ENCODE measurements around the gene NCOA7. TPM values are rescaled to one million over a fixed set of nuclear protein-coding genes. Genes with fewer than 3 reads are reported as not detected.
A peak's percentile ranks its signal among the peaks of the same experiment; 100 is the strongest.
"Not testable (repeated sequence)": the region's sequence is repeated elsewhere in the genome, so short reads cannot be mapped to it uniquely, and the experiment has no call there.

Gene NCOA7
- total RNA-seq, 1 donor: 52.7 TPM

DNA sequence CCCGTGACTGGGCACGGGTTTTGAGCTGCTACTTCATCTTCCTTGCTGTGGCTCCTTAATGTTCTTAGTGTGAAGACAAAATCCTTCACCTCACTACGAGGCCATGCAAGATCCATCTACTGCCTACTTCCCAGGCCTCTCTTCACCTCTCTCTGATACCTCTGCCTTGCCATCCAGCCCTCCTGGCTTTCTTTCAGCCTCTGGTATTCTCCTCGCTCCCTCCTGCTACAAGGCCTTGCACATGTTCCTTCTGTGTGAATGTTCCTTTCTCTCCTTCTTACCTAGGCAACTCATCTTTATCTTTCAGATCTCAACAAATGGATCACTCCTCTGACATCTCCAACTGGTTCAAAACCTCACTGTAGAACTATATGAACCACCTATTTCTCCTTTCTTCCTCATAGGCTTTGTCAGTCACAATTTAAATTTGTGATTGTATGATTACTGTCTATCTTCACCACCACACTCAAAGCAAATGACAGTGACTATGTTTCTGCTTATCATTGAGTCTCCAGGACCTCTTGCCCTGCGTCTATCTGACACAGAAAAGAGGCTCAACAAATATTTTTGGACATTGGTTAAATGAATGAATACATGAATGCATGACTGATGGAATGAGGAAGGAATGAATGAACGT is 21.5 kb upstream of the NCOA7 start:
- no peak for TF ChIP-seq CTCF (IDR thresholded peaks at IDR 0.05; ENCODE audit: insufficient read depth, low read depth, low read length)
- no peak for DNase-seq (ENCODE audit: low read depth)

DNA sequence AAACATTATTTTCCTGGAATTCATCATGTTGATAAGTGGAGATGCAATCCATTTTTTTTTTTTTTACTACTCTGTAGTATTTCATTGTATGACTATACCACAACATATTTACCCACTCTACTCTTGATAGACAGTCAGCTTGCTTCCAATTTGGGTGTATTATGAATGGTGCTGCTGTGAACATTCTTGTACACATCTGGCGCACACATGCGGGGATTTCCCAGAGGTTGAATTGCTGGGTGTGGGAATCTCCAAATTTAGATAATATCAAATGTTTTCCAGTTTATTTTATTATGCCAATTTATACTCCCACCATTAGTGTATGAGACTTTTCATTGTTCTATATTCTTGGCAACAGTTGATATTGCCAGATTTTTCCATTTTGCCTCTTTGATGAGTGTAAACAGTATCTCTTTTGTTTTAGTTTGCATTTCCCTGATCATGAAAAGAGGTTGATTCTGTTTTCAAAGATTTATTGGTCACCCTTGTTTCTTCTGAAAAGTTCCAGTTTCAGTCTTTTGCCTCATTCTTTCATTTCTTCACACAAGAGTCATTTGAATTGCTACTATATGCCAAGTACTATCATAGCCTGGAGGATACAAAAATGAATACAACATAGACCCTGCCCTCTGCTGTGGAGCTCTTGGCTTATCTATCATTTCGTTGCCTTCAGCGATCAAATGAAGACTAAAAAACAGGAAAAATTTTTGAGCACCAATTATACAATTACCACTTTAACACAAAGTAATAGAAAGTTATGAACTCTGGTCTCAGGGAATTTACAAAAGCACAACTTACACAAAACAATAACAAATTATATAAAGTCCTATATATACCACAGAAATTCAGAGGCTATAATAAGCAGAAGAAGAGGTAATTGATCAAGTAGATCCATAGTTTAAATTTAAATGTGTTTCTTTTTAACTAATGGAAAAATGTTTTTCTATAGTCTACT is 17.1 kb upstream of the NCOA7 start:
- DNase-seq (ENCODE audit: low read depth): peak; percentile 54
- no peak overlapping the region for H3K4me3 ChIP-seq (ENCODE audit: low read depth, low read length)
- TF ChIP-seq CTCF (IDR thresholded peaks at IDR 0.05; ENCODE audit: insufficient read depth, low read depth, low read length): no peak

More for the DNA sequence above, 21.5 kb upstream of the NCOA7 start:
- H3K4me3 ChIP-seq (ENCODE audit: low read depth, low read length): no peak overlapping the region

DNA sequence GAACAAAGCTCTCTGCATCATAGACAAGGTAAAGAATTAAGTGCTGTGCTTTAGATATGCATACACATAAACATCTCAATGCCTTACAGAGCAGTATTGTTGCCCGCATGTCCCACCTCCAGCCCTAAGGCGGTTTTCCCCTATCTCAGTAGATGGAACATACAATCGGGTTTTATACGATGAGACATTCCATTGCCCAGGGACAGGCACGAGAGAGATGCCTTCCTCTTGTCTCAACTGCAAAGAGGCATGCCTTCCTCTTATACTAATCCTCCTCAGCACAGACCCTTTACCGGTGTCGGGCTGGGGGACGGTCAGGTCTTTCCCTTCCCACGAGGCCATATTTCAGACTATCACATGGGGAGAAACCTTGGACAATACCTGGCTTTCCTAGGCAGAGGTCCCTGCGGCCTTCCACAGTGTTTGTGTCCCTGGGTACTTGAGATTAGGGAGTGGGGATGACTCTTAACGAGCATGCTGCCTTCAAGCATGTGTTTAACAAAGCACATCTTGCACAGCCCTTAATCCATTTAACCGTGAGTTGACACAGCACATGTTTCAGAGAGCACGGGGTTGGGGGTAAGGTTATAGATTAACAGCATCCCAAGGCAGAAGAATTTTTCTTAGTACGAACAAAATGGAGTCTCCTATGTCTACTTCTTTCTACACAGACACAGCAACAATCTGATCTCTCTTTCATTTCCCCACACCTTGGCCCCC is 14.5 kb upstream of the NCOA7 start:
- not testable (repeated sequence) for H3K4me3 ChIP-seq (ENCODE audit: low read depth, low read length); DNase-seq (ENCODE audit: low read depth)

- peak; percentile 10 for TF ChIP-seq CTCF (IDR thresholded peaks at IDR 0.05; ENCODE audit: insufficient read depth, low read depth, low read length)
- DNase-seq (ENCODE audit: low read depth): peak; percentile 95
- peak overlapping the region; percentile 71 for H3K4me3 ChIP-seq (ENCODE audit: low read depth, low read length)
These were observed 10.7 kb upstream of the NCOA7 start for GRCh38 chr6:125779924-125780539.

- TF ChIP-seq CTCF (IDR thresholded peaks at IDR 0.05; ENCODE audit: insufficient read depth, low read depth, low read length): no peak
- DNase-seq (ENCODE audit: low read depth): peak; percentile 89
- H3K4me3 ChIP-seq (ENCODE audit: low read depth, low read length): peak overlapping the region; percentile 71
These were observed 10.0 kb upstream of the NCOA7 start for GRCh38 chr6:125780540-125781313.

- H3K4me3 ChIP-seq (ENCODE audit: low read depth, low read length): peak overlapping the region; percentile 71
- peak; percentile 13 for TF ChIP-seq CTCF (IDR thresholded peaks at IDR 0.05; ENCODE audit: insufficient read depth, low read depth, low read length)
- peak; percentile 43 for DNase-seq (ENCODE audit: low read depth)
These were observed 9.4 kb upstream of the NCOA7 start for GRCh38 chr6:125781314-125781868.

Measured in fibroblast of villous mesenchyme (primary cell).